Loucy (cell line): ENCODE data around the gene TGFBI.

Source experiments
- H2AFZ ChIP-seq: fragments of 200-600 bp; sonication (generic); 2 replicates; pipeline ENCODE4 v1.6.0; 2016; ENCODE audit warnings: antibody characterized with exemption, mild to moderate bottlenecking, low read length, moderate library complexity
- H3F3A ChIP-seq: fragments of 200-600 bp; 2 replicates; pipeline ENCODE4 v1.6.0; 2016; ENCODE audit warnings: antibody characterized with exemption, low read depth, mild to moderate bottlenecking
- H3K27me3 ChIP-seq: fragments of 200-600 bp; sonication (generic); 2 replicates; pipeline ENCODE4 v1.6.1; 2014; ENCODE audit warnings: low read length, mild to moderate bottlenecking; ENCODE audit not compliant: insufficient read depth, poor library complexity, severe bottlenecking
- H3K36me3 ChIP-seq: fragments of 200-600 bp; sonication (generic); 2 replicates; pipeline ENCODE4 v1.6.1; 2016; ENCODE audit warnings: low read length; ENCODE audit not compliant: insufficient read depth
- H3K4me1 ChIP-seq: fragments of 200-600 bp; sonication (generic); 2 replicates; pipeline ENCODE4 v1.5.1; 2014; ENCODE audit warnings: low read length, mild to moderate bottlenecking; ENCODE audit not compliant: insufficient read depth, poor library complexity, severe bottlenecking
- H3K4me2 ChIP-seq: fragments of 200-600 bp; sonication (generic); 2 replicates; pipeline ENCODE4 v1.6.0; 2014; ENCODE audit warnings: antibody characterized with exemption, low read length, low read depth, mild to moderate bottlenecking; ENCODE audit not compliant: poor library complexity, severe bottlenecking
- H3K4me3 ChIP-seq: fragments of 200-600 bp; sonication (generic); 2 replicates; pipeline ENCODE4 v1.5.1; 2014; ENCODE audit warnings: low read length, mild to moderate bottlenecking, mixed read lengths; ENCODE audit not compliant: poor library complexity, severe bottlenecking
- H3K79me2 ChIP-seq: fragments of 200-600 bp; sonication (generic); 2 replicates; pipeline ENCODE4 v1.6.1; 2014; ENCODE audit warnings: low read length; ENCODE audit not compliant: insufficient read depth
- H3K9ac ChIP-seq: fragments of 200-600 bp; sonication (generic); 2 replicates; pipeline ENCODE4 v1.6.0; 2014; ENCODE audit warnings: mild to moderate bottlenecking, low read depth, low read length, moderate library complexity; ENCODE audit not compliant: poor library complexity, severe bottlenecking
- H3K9me2 ChIP-seq: fragments of 200-600 bp; sonication (generic); replicated peaks from 2 replicates; pipeline ENCODE4 v1.6.1; 2016; ENCODE audit warnings: low read depth, low read length, mixed read lengths
- H3K9me3 ChIP-seq: fragments of 200-600 bp; sonication (generic); 2 replicates; pipeline ENCODE4 v1.6.1; 2014; ENCODE audit warnings: mild to moderate bottlenecking, antibody characterized with exemption, low read length, low read depth; ENCODE audit not compliant: insufficient read depth
- H4K20me1 ChIP-seq: fragments of 200-600 bp; sonication (generic); 2 replicates; pipeline ENCODE4 v1.6.0; 2014; ENCODE audit warnings: antibody characterized with exemption, low read length, mild to moderate bottlenecking; ENCODE audit not compliant: insufficient read depth, poor library complexity, severe bottlenecking
- CTCF ChIP-seq: fragments of 200-600 bp; sonication (generic); conservative IDR thresholded peaks from 2 replicates; pipeline ENCODE4 v1.5.1; 2014; ENCODE audit warnings: mild to moderate bottlenecking, antibody characterized with exemption, low read length
- EZH2phosphoT487 ChIP-seq: fragments of 200-600 bp; IDR thresholded peaks from 2 replicates; pipeline ENCODE4 v1.6.1; 2018; ENCODE audit warnings: antibody characterized with exemption, mild to moderate bottlenecking, moderate library complexity, borderline replicate concordance

TGFBI gene

GRCh38 chr5:136108766-136109165 lies 80.0 kb downstream of the TGFBI start:
- H3K4me3 ChIP-seq = no peak overlapping the region
- H3F3A ChIP-seq = no peaks in the 10 kb centered on the region
- no peak for TF ChIP-seq EZH2phosphoT487
- TF ChIP-seq CTCF = no peak
- H4K20me1 ChIP-seq = no peaks in the 10 kb centered on the region
- no peak overlapping the region for H2AFZ ChIP-seq
- H3K9me3 ChIP-seq = no peaks in the 10 kb centered on the region
- no peaks in the 10 kb centered on the region for H3K9me2 ChIP-seq
- H3K36me3 ChIP-seq = no peaks in the 10 kb centered on the region
- H3K4me2 ChIP-seq = no peak overlapping the region
- no peak overlapping the region for H3K9ac ChIP-seq
- H3K4me1 ChIP-seq = no peaks in the 10 kb centered on the region
- no peaks in the 10 kb centered on the region for H3K27me3 ChIP-seq
- H3K79me2 ChIP-seq = no peaks in the 10 kb centered on the region

GRCh38 chr5:136109453-136110135 lies 80.8 kb downstream of the TGFBI start:
- Histone ChIP-seq H3K4me1 (peaks cover under 1% of the 10 kb centered on the region), H4K20me1 (no peaks in the 10 kb centered on the region), H2AFZ (no peak overlapping the region), H3K9ac (no peak overlapping the region), H3K9me3 (no peaks in the 10 kb centered on the region), H3K27me3 (no peaks in the 10 kb centered on the region), H3K36me3 (no peaks in the 10 kb centered on the region), H3K4me3 (no peak overlapping the region), H3F3A (no peaks in the 10 kb centered on the region), H3K9me2 (no peaks in the 10 kb centered on the region), H3K79me2 (no peaks in the 10 kb centered on the region), H3K4me2 (no peak overlapping the region)
- TF ChIP-seq EZH2phosphoT487 (no peak), CTCF (no peak)
